ENCODE results near the gene EXOC4. TPM values are rescaled to one million over a fixed set of nuclear protein-coding genes. Genes with fewer than 3 reads are reported as not detected.

EXOC4 gene
- total RNA-seq, 1 experiment from 2014 or later = 71.0 TPM

DNA sequence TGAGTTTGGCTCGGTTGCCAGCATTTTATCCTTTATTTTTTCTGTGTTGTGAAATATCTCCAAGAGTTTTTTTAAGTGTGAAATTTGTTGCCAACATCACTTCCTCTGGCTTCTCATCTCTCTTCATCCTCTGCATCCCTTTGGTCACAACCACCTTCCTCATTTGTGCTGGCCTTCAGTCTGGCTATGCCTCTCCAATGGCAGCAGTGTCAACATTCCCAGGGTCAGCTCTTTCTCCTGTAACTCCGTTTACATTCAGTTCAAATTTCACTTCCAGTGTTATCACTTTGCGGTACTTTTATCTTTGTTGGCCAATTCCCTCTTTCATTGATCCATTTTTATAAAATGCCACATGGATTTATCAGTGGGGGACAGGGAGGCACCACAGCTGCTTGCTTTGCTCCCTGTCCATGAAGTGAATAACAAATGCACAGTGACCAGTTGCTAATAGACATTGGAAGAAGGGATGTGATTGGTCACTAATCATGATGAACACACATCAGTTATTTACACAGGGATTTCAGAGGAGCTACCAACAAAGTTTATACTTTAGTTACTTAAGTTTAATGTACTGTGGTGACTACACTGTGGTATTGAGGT, 562.8 kb downstream of the EXOC4 start:
- POLR2A ChIA-PET = no interaction called here
- H3K36me3 ChIP-seq (ENCODE audit: control insufficient read depth, insufficient read depth, low read length) = no peaks in the 10 kb centered on the region
- no peak overlapping the region for H3K27ac ChIP-seq (ENCODE audit: low read length)
- BruUV-seq (replicated peaks) = no TSS peak
- H3K9me3 ChIP-seq (ENCODE audit: control insufficient read depth, insufficient read depth, low read depth, low read length) = no peaks in the 10 kb centered on the region
- CTCF ChIA-PET = no interaction called here
- no peaks in the 10 kb centered on the region for H3K4me1 ChIP-seq (ENCODE audit: control insufficient read depth, insufficient read depth, low read length)
- in situ Hi-C loops (cut with HindIII; ENCODE audit: low pct_unique_long_range_greater_than_20kb, low sequenced_read_pairs) (no loop called here), intact Hi-C loops (cut with micrococcal nuclease; ENCODE audit: unreplicated experiment) (no loop called here)
- DNase-seq (ENCODE audit: low read depth, low spot score) = no peak
- no peak overlapping the region for H3K4me3 ChIP-seq (ENCODE audit: low read depth in 2 of 2, low read length in 2 of 2)
- TF ChIP-seq SIN3A (IDR thresholded peaks at IDR 0.05; ENCODE audit: borderline replicate concordance, insufficient read depth, low read depth, low read length) (no peak), POLR2AphosphoS5 (IDR thresholded peaks at IDR 0.05; ENCODE audit: low read depth, low read length) (no peak), TCF7L2 (IDR thresholded peaks at IDR 0.05; ENCODE audit: low read depth, low read length) (no peak)
- TF ChIP-seq, protein P1, sequence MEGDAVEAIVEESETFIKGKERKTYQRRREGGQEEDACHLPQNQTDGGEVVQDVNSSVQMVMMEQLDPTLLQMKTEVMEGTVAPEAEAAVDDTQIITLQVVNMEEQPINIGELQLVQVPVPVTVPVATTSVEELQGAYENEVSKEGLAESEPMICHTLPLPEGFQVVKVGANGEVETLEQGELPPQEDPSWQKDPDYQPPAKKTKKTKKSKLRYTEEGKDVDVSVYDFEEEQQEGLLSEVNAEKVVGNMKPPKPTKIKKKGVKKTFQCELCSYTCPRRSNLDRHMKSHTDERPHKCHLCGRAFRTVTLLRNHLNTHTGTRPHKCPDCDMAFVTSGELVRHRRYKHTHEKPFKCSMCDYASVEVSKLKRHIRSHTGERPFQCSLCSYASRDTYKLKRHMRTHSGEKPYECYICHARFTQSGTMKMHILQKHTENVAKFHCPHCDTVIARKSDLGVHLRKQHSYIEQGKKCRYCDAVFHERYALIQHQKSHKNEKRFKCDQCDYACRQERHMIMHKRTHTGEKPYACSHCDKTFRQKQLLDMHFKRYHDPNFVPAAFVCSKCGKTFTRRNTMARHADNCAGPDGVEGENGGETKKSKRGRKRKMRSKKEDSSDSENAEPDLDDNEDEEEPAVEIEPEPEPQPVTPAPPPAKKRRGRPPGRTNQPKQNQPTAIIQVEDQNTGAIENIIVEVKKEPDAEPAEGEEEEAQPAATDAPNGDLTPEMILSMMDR (IDR thresholded peaks at IDR 0.05) = no peak
- TF ChIP-seq, protein P2, sequence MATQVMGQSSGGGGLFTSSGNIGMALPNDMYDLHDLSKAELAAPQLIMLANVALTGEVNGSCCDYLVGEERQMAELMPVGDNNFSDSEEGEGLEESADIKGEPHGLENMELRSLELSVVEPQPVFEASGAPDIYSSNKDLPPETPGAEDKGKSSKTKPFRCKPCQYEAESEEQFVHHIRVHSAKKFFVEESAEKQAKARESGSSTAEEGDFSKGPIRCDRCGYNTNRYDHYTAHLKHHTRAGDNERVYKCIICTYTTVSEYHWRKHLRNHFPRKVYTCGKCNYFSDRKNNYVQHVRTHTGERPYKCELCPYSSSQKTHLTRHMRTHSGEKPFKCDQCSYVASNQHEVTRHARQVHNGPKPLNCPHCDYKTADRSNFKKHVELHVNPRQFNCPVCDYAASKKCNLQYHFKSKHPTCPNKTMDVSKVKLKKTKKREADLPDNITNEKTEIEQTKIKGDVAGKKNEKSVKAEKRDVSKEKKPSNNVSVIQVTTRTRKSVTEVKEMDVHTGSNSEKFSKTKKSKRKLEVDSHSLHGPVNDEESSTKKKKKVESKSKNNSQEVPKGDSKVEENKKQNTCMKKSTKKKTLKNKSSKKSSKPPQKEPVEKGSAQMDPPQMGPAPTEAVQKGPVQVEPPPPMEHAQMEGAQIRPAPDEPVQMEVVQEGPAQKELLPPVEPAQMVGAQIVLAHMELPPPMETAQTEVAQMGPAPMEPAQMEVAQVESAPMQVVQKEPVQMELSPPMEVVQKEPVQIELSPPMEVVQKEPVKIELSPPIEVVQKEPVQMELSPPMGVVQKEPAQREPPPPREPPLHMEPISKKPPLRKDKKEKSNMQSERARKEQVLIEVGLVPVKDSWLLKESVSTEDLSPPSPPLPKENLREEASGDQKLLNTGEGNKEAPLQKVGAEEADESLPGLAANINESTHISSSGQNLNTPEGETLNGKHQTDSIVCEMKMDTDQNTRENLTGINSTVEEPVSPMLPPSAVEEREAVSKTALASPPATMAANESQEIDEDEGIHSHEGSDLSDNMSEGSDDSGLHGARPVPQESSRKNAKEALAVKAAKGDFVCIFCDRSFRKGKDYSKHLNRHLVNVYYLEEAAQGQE (IDR thresholded peaks at IDR 0.05; ENCODE audit: insufficient read depth in 1 of 2, low read depth in 2 of 2, low read length in 1 of 2) = no peak
- no peak for ATAC-seq
- H3K27me3 ChIP-seq (ENCODE audit: control insufficient read depth, insufficient read depth, low read length) = no peaks in the 10 kb centered on the region

DNA sequence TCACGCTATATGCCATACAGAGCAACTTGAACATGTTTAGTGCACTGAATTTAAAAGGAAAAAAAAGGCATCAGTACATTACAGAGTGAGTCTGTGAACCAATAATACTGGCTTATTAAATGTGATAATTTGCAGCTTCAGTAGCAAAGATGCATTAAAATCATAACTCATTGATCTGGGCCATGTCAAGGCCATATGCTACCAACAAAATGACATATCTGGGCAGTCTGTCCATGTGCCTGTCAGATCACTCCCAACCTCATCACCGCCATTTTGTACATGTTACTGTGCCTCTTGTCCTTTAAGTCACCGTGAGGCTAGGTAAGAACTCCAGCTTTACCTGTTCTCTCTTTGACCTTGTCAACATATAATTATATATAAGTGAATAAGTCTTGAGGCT, 566.8 kb downstream of the EXOC4 start:
- H3K4me1 ChIP-seq (ENCODE audit: control insufficient read depth, insufficient read depth, low read length) = no peaks in the 10 kb centered on the region
- no peaks in the 10 kb centered on the region for H3K9me3 ChIP-seq (ENCODE audit: control insufficient read depth, insufficient read depth, low read depth, low read length)
- DNase-seq (ENCODE audit: low read depth, low spot score) (no peak), ATAC-seq (no peak)
- TF ChIP-seq POLR2AphosphoS5 (IDR thresholded peaks at IDR 0.05; ENCODE audit: low read depth, low read length) (no peak), SIN3A (IDR thresholded peaks at IDR 0.05; ENCODE audit: borderline replicate concordance, insufficient read depth, low read depth, low read length) (no peak)
- TF ChIP-seq, protein P2 (IDR thresholded peaks at IDR 0.05; ENCODE audit: insufficient read depth in 1 of 2, low read depth in 2 of 2, low read length in 1 of 2) = no peak
- no peaks in the 10 kb centered on the region for H3K27me3 ChIP-seq (ENCODE audit: control insufficient read depth, insufficient read depth, low read length)
- in situ Hi-C loops (cut with HindIII; ENCODE audit: low pct_unique_long_range_greater_than_20kb, low sequenced_read_pairs) (no loop called here), intact Hi-C loops (cut with micrococcal nuclease; ENCODE audit: unreplicated experiment) (no loop called here)
- no peak overlapping the region for H3K27ac ChIP-seq (ENCODE audit: low read length)
- no peaks in the 10 kb centered on the region for H3K36me3 ChIP-seq (ENCODE audit: control insufficient read depth, insufficient read depth, low read length)
- ChIA-PET CTCF (no interaction called here), POLR2A (no interaction called here)
- H3K4me3 ChIP-seq (ENCODE audit: low read depth in 2 of 2, low read length in 2 of 2) = no peak overlapping the region
- no TSS peak for BruUV-seq (replicated peaks)

Data from Panc1 (cell line).